Measurements from ENCODE around the gene OMG.
"Not testable (repeated sequence)": the region's sequence is repeated elsewhere in the genome, so short reads cannot be mapped to it uniquely, and the experiment has no call there.

Gene OMG

GRCh38 chr17:31314782-31315100 is 17.7 kb upstream of the OMG start:
- H3K4me1 Mint-ChIP-seq: peaks cover 40% of the 10 kb centered on the region

DNA sequence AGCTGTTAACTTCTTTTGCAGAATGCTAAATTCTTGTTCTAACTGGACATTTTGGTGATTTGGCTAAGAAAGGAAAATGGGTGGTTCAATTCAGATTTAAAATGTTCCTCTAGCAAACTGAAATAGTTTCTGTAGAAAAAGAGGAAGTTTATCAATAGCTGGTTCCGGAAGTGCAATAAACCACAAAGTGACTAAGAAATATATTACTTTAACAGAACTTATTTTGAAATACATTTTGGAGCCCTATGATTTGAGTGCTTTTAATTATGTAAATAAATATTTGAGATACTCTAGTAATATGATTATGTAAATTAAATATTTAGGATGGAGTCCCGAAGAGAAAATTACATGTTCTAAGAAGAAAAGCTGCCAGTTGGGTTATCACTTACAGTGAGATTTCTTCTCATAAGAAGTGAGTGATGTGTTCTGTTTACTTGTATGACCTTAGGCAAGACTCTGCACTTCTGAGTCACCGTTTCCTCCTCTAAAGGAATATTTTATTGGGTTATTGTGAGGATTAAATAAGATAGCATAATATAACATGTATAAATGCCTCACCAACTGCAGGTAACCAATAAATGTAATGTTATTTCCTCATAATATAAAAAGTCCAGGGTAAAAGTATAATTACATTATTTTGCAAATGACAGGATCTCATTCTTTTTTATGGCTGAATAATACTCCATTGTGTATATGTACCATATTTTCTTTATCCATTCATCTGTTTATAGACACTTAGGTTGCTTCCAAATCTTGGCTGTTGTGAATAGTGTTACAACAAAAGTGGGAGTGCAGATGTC is 17.1 kb upstream of the OMG start, which contains the start of gene EVI2B:
EVI2B (minus strand) TSS at position 73 of the 800 bp plus-strand sequence. CDS start 8,445 bp downstream, outside the sequence.
- H3K4me1 Mint-ChIP-seq: peaks cover 45% of the 10 kb centered on the region
- no peaks in the 10 kb centered on the region for H3K9me3 Mint-ChIP-seq
- H3K36me3 Mint-ChIP-seq: peaks cover 47% of the 10 kb centered on the region
- H3K27me3 Mint-ChIP-seq: no peaks in the 10 kb centered on the region
- H3K27ac Mint-ChIP-seq: peak within 1 kb of the TSS; percentile 98
- CTCF ChIA-PET: no interaction called here
- DNase-seq: no peak
- peak within 1 kb of the TSS; percentile 88 for H3K4me3 Mint-ChIP-seq

More at GRCh38 chr17:31314782-31315100, 17.7 kb upstream of the OMG start:
- Mint-ChIP-seq H3K27me3 (no peaks in the 10 kb centered on the region), H3K9me3 (no peaks in the 10 kb centered on the region), H3K27ac (peak overlapping the region; percentile 98), H3K36me3 (peaks cover 50% of the 10 kb centered on the region), H3K4me3 (peak overlapping the region; percentile 88)
- no peak for DNase-seq
- CTCF ChIA-PET: no interaction called here

DNA sequence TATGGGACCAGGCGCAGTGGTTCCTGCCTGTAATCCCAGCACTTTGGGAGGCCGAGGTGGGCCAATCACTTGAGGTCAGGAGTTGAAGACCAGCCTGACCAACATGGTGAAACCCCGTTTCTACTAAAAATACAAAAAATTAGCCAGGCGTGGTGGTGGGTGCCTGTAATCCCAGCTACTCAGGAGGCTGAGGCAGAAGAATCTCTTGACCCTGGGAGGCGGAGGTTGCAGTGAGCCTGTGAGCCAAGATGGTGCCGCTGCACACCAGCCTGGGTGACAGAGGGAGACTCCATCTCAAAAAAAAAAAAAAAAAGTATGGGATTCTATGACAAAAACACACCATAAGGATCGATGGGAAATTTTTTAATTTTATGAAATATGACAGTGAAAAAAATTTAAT is 15.2 kb upstream of the OMG start:
- CTCF ChIA-PET: interaction anchor here (0.9 to 2.9 kb wide), 2 partner anchors 9 to 60 kb away, joined by 4 to 18 read pairs; partner anchors contain the start of gene EVI2A
- peaks cover 57% of the 10 kb centered on the region for H3K4me1 Mint-ChIP-seq
- H3K27me3 Mint-ChIP-seq, H3K9me3 Mint-ChIP-seq: not testable (repeated sequence)
- H3K4me3 Mint-ChIP-seq: peak overlapping the region; percentile 88
- DNase-seq: peak; percentile 65
- H3K27ac Mint-ChIP-seq: peak overlapping the region; percentile 97
- peaks cover 46% of the 10 kb centered on the region for H3K36me3 Mint-ChIP-seq

DNA sequence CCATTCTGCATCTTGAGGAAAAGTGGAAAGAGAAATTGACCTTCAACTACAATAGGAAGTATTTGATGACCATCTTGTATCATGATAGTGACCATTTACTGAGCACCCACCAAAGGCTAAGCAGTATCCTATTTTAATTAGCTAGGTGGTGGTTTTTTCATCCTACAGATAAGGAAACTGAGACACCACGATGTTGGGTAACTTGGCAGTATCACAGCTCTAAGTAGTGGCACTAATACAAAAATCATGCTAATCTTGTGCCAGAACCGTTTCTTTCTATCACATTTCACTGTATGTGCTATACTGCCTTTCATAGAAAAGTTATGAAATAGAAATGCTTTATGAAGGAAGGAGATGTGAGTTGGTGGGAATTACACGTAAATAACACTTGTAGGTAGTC is 14.5 kb upstream of the OMG start:
- no peaks in the 10 kb centered on the region for H3K9me3 Mint-ChIP-seq
- CTCF ChIA-PET: interaction anchor here (2.9 to 5.0 kb wide), 2 partner anchors 8 to 61 kb away, joined by 18 to 23 read pairs; partner anchors contain the start of gene EVI2A
- peaks cover 46% of the 10 kb centered on the region for H3K36me3 Mint-ChIP-seq
- DNase-seq: no peak
- peak overlapping the region; percentile 97 for H3K27ac Mint-ChIP-seq
- H3K4me1 Mint-ChIP-seq: peaks cover 56% of the 10 kb centered on the region
- H3K27me3 Mint-ChIP-seq: no peaks in the 10 kb centered on the region
- peak overlapping the region; percentile 88 for H3K4me3 Mint-ChIP-seq

DNA sequence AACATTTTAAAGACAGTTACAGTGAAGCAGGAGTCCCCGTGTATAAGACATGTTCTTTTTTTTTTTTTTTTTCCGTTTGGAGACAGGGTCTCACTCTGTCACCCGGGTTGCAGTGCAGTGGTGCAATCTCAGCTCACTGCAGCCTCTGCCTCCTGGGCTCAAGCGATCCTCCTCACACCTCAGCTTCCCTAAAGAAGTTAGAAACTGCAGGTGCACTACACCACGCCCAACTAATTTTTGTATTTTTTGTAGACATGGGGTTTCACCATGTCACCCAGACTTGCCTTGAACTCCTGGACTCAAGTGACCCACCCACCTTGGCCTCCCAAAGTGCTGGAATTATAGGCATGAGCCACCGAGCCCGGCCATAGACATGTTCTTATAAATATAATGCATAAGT is 13.8 kb upstream of the OMG start:
- CTCF ChIA-PET: interaction anchor here (2.9 to 5.0 kb wide), 2 partner anchors 9 to 61 kb away, joined by 18 to 23 read pairs; partner anchors contain the start of gene EVI2A
- H3K36me3 Mint-ChIP-seq: peaks cover 49% of the 10 kb centered on the region
- no peaks in the 10 kb centered on the region for H3K9me3 Mint-ChIP-seq
- peak overlapping the region; percentile 97 for H3K27ac Mint-ChIP-seq
- H3K27me3 Mint-ChIP-seq: no peaks in the 10 kb centered on the region
- peak; percentile 46 for DNase-seq
- peaks cover 56% of the 10 kb centered on the region for H3K4me1 Mint-ChIP-seq
- H3K4me3 Mint-ChIP-seq: peak overlapping the region; percentile 88

- H3K27ac Mint-ChIP-seq: peak overlapping the region; percentile 97
- CTCF ChIA-PET: interaction anchor here (2.9 to 5.0 kb wide), 2 partner anchors 10 to 62 kb away, joined by 18 to 23 read pairs; partner anchors contain the start of gene EVI2A
- peak overlapping the region; percentile 88 for H3K4me3 Mint-ChIP-seq
- no peaks in the 10 kb centered on the region for H3K9me3 Mint-ChIP-seq
- H3K4me1 Mint-ChIP-seq: peaks cover 55% of the 10 kb centered on the region
- peak; percentile 83 for DNase-seq
- no peaks in the 10 kb centered on the region for H3K27me3 Mint-ChIP-seq
- peaks cover 52% of the 10 kb centered on the region for H3K36me3 Mint-ChIP-seq
These were observed 13.2 kb upstream of the OMG start for GRCh38 chr17:31310260-31310659.

- Mint-ChIP-seq H3K27me3 (no peaks in the 10 kb centered on the region), H3K36me3 (peaks cover 59% of the 10 kb centered on the region), H3K9me3 (peaks cover 3% of the 10 kb centered on the region), H3K4me1 (peaks cover 54% of the 10 kb centered on the region), H3K27ac (peak overlapping the region; percentile 97), H3K4me3 (peak overlapping the region; percentile 88)
- no peak for DNase-seq
- CTCF ChIA-PET: interaction anchor here (5.0 kb wide), 1 partner anchor 10 kb away, joined by 23 read pairs; the partner anchor contains the start of gene EVI2A
These were observed 12.5 kb upstream of the OMG start for GRCh38 chr17:31309556-31309955.

GRCh38 chr17:31308372-31309334 is 11.6 kb upstream of the OMG start:
- Mint-ChIP-seq H3K4me1 (peaks cover 55% of the 10 kb centered on the region), H3K27me3 (no peaks in the 10 kb centered on the region), H3K27ac (peak overlapping the region; percentile 97), H3K9me3 (peaks cover 3% of the 10 kb centered on the region), H3K4me3 (peak overlapping the region; percentile 88), H3K36me3 (peaks cover 66% of the 10 kb centered on the region)
- DNase-seq: no peak
- CTCF ChIA-PET: interaction anchor here (1.1 to 5.0 kb wide), 2 partner anchors 11 to 42 kb away, joined by 3 to 23 read pairs; partner anchors contain the start of gene EVI2A

DNA sequence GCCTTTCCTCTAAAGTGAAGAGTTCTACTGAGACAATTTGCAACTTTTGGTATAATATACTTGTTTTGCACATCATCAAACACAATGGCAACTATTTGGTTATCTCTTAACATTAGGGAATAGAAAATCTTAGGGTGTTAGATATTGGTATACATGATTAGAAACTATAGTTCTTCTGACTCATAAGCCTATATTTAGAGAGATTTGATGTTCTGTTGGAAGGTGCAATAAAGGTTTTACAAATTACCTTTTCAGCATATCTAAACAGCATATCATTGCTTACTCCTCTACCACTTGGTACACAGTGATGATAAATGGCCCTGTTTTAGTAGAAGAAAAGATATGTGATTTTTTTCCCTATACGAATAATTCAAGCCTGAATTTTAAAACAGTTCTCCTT is 10.6 kb upstream of the OMG start:
- H3K4me3 Mint-ChIP-seq: peak overlapping the region; percentile 88
- no peak for DNase-seq
- H3K4me1 Mint-ChIP-seq: peaks cover 55% of the 10 kb centered on the region
- H3K27me3 Mint-ChIP-seq: no peaks in the 10 kb centered on the region
- H3K36me3 Mint-ChIP-seq: peaks cover 76% of the 10 kb centered on the region
- peaks cover 3% of the 10 kb centered on the region for H3K9me3 Mint-ChIP-seq
- CTCF ChIA-PET: interaction anchor here (5.0 kb wide), 1 partner anchor 12 kb away, joined by 23 read pairs; the partner anchor contains the start of gene EVI2A
- H3K27ac Mint-ChIP-seq: peak overlapping the region; percentile 97

DNA sequence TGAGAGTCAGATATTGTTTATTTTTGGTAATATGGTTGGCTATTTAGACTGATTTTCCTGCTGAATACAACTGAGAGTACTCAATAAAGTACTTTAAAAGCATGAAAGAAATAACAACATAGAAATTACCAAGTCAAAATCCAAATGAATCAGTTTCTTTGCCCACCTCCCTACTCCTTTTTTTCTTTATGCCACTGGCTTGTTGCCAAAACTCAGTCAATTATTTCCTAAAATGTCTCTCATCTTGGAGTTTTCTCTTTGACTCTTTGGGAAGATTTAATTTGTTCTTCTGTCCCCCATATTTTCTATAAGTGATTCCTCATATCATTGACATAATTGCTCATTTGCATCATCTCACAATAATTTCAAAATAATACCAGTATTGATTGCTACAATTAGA is 2.6 kb upstream of the OMG start:
- no peak for DNase-seq
- H3K27me3 Mint-ChIP-seq: no peaks in the 10 kb centered on the region
- CTCF ChIA-PET: no interaction called here
- no peaks in the 10 kb centered on the region for H3K9me3 Mint-ChIP-seq
- peaks cover 8% of the 10 kb centered on the region for H3K4me1 Mint-ChIP-seq
- H3K27ac Mint-ChIP-seq: no peak overlapping the region
- no peak overlapping the region for H3K4me3 Mint-ChIP-seq
- H3K36me3 Mint-ChIP-seq: peaks cover 30% of the 10 kb centered on the region

DNA sequence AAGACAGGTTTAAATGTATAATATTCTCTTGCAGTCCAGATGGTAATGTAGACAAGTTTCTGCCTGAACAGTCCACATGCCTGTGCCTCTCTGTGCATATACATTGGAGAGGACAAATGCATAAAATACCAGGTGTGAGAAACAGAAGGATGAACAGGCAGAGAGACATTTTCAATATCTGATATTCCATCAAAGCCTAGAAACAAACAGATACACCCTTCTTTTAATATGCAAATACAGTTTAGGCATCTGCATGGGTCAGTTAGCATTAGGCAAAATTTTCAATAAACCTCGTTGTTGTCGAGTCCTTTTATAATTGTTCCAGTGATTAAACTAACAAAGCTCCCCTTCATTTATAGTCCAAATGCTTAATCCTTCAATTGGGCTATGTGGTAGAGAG is 897 bp downstream of the OMG start:
- Mint-ChIP-seq H3K4me1 (peaks cover 3% of the 10 kb centered on the region), H3K4me3 (no peak overlapping the region), H3K9me3 (no peaks in the 10 kb centered on the region), H3K36me3 (peaks cover 1% of the 10 kb centered on the region), H3K27ac (no peak overlapping the region), H3K27me3 (no peaks in the 10 kb centered on the region)
- CTCF ChIA-PET: no interaction called here
- DNase-seq: no peak

DNA sequence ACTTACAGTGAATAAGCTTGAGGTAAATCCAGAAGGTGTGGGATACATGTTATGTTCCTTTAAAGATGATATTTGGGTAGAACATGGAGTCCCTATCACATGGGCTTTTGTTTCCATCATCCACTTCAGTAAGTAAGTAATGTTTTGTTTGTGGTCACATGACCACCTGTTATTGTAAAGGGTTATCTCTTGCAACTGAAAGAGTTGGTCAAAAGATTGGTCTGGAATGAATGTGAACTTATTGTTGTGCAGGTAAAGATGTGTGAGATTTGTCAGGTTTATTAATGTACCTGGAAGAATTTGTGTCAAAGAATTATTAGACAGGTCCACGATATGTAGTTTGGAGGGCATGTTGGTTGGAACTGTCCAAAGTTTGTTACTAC is 1.6 kb downstream of the OMG start:
- Mint-ChIP-seq H3K4me1 (peaks cover 3% of the 10 kb centered on the region), H3K9me3 (no peaks in the 10 kb centered on the region), H3K4me3 (no peak overlapping the region), H3K36me3 (no peaks in the 10 kb centered on the region), H3K27me3 (no peaks in the 10 kb centered on the region), H3K27ac (no peak overlapping the region)
- no peak for DNase-seq
- CTCF ChIA-PET: interaction anchor here (0.7 kb wide), 1 partner anchor 24 kb away, joined by 3 read pairs; no protein-coding TSS in a partner anchor

GRCh38 chr17:31294820-31295488 is 2.1 kb downstream of the OMG start:
- Mint-ChIP-seq H3K9me3 (no peaks in the 10 kb centered on the region), H3K27me3 (no peaks in the 10 kb centered on the region), H3K36me3 (no peaks in the 10 kb centered on the region), H3K27ac (no peak overlapping the region), H3K4me3 (no peak overlapping the region), H3K4me1 (peaks cover 7% of the 10 kb centered on the region)
- no peak for DNase-seq
- CTCF ChIA-PET: interaction anchor here (0.7 kb wide), 1 partner anchor 24 kb away, joined by 3 read pairs; no protein-coding TSS in a partner anchor

Data from activated naive CD4-positive, alpha-beta T cell treated with anti-CD3 and anti-CD28 coated beads, Interleukin-2, amount 10 ng/mL, durations not matched to agents 7 days and 5 days (primary cell).